Right atrium auricular region (tissue), 2 donors: ENCODE data around the gene HERC3. TPM values are rescaled to one million over a fixed set of nuclear protein-coding genes. Genes with fewer than 3 reads are reported as not detected.

Experiments used
- DNase-seq: peaks from one replicate; pipeline ENCODE4 v3.0.0-alpha.2; 2019; ENCODE audit warnings: low spot score
- H3K27ac ChIP-seq, 2 donors: fragments of 200-600 bp; sonication (generic); 1 replicate in 1 of 2; 2 replicates in 1 of 2; pipeline ENCODE4 v1.5.1; 2016 to 2019
- H3K27me3 ChIP-seq, 2 donors: fragments of 200-600 bp; sonication (generic); one replicate each; pipeline versions ENCODE4 v1.5.1 to v1.6.0; 2017 to 2019
- H3K36me3 ChIP-seq: fragments of 200-600 bp; sonication (generic); one replicate; pipeline ENCODE4 v1.5.1; 2016
- H3K4me1 ChIP-seq, 2 donors: fragments of 200-600 bp; sonication (generic); one replicate each; pipeline versions ENCODE4 v1.5.1 to v1.6.0; 2017 to 2019
- H3K4me3 ChIP-seq, 2 donors: fragments of 200-600 bp; sonication (generic); 1 replicate in 1 of 2; 2 replicates in 1 of 2; pipeline ENCODE4 v1.5.1; 2017 to 2019; ENCODE audit warnings: mild to moderate bottlenecking in 1 of 2, moderate library complexity in 1 of 2
- H3K9me3 ChIP-seq, 2 donors: fragments of 200-600 bp; sonication (generic); one replicate each; pipeline ENCODE4 v1.5.1; 2019
- CTCF ChIP-seq, 2 donors: fragments of 200-600 bp; sonication (generic); IDR thresholded peaks; one replicate each; pipeline ENCODE4 v1.5.1; 2019; ENCODE audit warnings: antibody characterized with exemption in 2 of 2
- total RNA-seq, 2 donors: library from RNA; depleted of rRNA; stranded (reverse); fragments of >200 nt; gene quantifications; one replicate each; pipeline ENCODE4 v1.1.0, GENCODE V29; 2016

The HERC3 gene
- total RNA-seq, 2 donors from 2014 or later = 27.4 to 36.2 TPM

GRCh38 chr4:88755454-88755853 is 163.2 kb downstream of the HERC3 start:
- TF ChIP-seq CTCF (IDR thresholded peaks at IDR 0.05) = no peak
- no peak for DNase-seq
- no peaks in the 10 kb centered on the region for H3K9me3 ChIP-seq
- no peak overlapping the region for H3K4me3 ChIP-seq
- H3K36me3 ChIP-seq = peaks cover 9% of the 10 kb centered on the region
- no peak overlapping the region for H3K27ac ChIP-seq
- peaks cover 0 to 6% of the 10 kb centered on the region in 2 donors for H3K4me1 ChIP-seq
- H3K27me3 ChIP-seq = no peaks in the 10 kb centered on the region

GRCh38 chr4:88756149-88756548 is 163.9 kb downstream of the HERC3 start:
- Histone ChIP-seq H3K27me3 (no peaks in the 10 kb centered on the region), H3K9me3 (no peaks in the 10 kb centered on the region), H3K4me3 (no peak overlapping the region), H3K4me1 (peaks cover 0 to 6% of the 10 kb centered on the region in 2 donors), H3K27ac (no peak overlapping the region), H3K36me3 (peaks cover 2% of the 10 kb centered on the region)
- no peak for DNase-seq
- TF ChIP-seq CTCF (IDR thresholded peaks at IDR 0.05) = no peak

- no peak for TF ChIP-seq CTCF (IDR thresholded peaks at IDR 0.05)
- Histone ChIP-seq H3K27ac (no peak overlapping the region), H3K36me3 (no peaks in the 10 kb centered on the region), H3K4me3 (no peak overlapping the region), H3K9me3 (no peaks in the 10 kb centered on the region), H3K4me1 (peaks cover 0 to 6% of the 10 kb centered on the region in 2 donors), H3K27me3 (no peaks in the 10 kb centered on the region)
- no peak for DNase-seq
Measured at GRCh38 chr4:88757067-88757466, 164.8 kb downstream of the HERC3 start.

GRCh38 chr4:88757776-88758175 is 165.5 kb downstream of the HERC3 start:
- Histone ChIP-seq H3K27me3 (no peaks in the 10 kb centered on the region), H3K9me3 (no peaks in the 10 kb centered on the region), H3K4me3 (peak overlapping the region in 1 of 2 donors; percentile 16), H3K4me1 (peaks cover 0 to 6% of the 10 kb centered on the region in 2 donors), H3K27ac (no peak overlapping the region), H3K36me3 (no peaks in the 10 kb centered on the region)
- DNase-seq = no peak
- no peak for TF ChIP-seq CTCF (IDR thresholded peaks at IDR 0.05)

Other genes with a start within 250 kb of the HERC3 start
- gene HERC6, start 213.6 kb upstream of the HERC3 start, total RNA-seq = 10 to 100 TPM in 1 of 2 donors, 1 to 10 TPM in 1; 4.0 to 12.4 TPM
- gene HERC5, start 135.4 kb upstream of the HERC3 start, total RNA-seq = 1 to 10 TPM; 1.6 to 2.3 TPM
- gene PYURF, start 68.7 kb upstream of the HERC3 start, total RNA-seq = 10 to 100 TPM; 51.8 to 66.4 TPM
- gene NAP1L5, start 105.3 kb downstream of the HERC3 start, total RNA-seq = 1 to 10 TPM; 5.2 to 6.6 TPM